Measurements from ENCODE around the gene DAGLA.

Gene DAGLA

GRCh38 chr11:61728066-61728939 is 48.1 kb downstream of the DAGLA start:
- DNase-seq: no peak

DNA sequence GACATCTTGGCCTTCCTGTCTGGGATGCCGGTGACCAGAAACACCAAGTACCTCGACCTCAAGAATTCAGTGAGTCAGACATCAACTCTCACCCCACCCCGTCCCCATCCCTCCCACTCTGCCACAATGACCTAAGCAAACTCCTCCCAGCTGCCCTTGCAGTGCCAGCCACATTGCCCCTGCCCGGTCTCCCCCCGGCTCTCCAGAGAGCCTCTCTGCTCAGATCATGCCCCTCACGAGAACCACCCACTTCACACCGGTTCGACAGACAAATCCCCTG is 48.7 kb downstream of the DAGLA start:
- no peak for DNase-seq

DNA sequence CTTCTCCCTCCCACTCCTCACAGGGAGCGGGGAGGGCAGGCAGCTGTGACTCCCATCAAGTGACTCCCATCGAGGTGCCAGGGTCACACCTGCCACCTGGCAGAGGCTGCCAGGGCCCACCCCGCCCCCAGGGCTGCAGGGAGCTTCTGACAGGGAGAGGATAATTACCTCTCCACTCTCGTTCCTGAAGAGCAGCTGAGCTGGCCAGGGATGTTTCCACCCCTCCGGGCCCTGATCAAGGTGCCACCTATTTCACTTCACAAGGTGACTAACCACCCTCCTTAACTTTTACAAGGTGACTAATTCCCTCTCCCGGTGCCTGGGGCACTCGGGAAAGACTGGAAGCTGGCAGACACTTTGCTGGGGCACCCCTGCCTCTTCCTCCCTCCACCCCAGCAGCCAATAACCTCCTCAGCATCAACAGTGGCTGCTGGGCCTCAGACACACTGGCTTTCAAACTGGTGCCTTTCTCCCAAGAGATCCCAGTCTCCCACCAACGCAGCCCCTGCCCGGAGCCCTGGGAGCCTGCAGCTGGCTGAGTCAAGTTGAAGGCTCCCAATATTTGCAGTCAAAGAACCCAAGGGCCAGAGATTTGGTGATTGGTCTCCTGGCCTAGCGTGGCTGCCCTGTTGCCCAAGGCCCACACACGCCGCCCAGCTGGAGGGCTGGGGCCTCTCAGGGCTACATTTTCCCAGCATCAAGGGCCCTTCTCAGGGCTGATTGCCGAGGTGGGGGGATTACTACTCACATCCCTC is 50.2 kb downstream of the DAGLA start:
- no peak for DNase-seq

- no peak for DNase-seq
Measured at GRCh38 chr11:61731211-61731951, 51.2 kb downstream of the DAGLA start.

DNA sequence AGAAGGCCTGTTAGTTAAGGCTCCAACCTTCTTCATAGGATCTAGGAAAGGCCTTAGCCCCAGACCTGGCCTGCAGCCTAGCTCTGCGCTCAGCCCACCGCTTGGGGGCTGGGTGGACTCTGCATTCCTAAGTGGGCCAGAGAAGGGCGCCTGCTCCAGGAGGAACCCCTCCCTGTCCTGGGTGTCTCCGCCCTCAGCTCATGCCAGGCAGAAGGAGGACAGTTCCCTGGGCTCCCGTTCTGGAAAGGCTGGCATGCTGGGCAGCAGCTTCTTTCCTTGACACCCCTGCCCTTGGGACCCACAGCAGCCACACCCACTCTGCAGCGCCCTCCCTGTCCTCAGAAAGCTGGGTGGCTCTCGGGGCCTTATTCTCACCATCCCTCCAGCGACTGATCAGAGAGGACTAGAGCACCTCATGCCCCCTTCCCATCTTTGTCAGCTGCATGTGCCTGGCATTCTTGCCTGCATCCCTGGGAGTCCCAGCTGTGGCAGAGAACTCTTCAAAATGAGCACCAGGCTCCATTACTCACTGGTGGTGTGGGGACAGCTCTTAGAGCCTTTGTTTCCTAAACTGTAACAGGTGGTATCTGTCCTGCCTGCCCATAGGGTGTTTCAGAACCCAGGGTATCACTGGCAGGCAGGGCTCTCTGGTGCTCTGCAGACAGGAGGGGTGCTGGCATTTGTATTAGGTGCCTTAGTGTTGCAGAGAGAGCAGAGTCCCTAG is 51.9 kb downstream of the DAGLA start:
- no peak for DNase-seq

GRCh38 chr11:61732705-61733104 is 52.5 kb downstream of the DAGLA start:
- DNase-seq: no peak

- DNase-seq: no peak
Measured at GRCh38 chr11:61733120-61733978, 53.2 kb downstream of the DAGLA start.

GRCh38 chr11:61734767-61735166 is 54.6 kb downstream of the DAGLA start:
- no peak for DNase-seq

- DNase-seq: no peak
Measured at GRCh38 chr11:61735391-61735790, 55.2 kb downstream of the DAGLA start.

- no peak for DNase-seq
Measured at GRCh38 chr11:61736310-61736709, 56.1 kb downstream of the DAGLA start.

- DNase-seq: no peak
Measured at GRCh38 chr11:61737131-61737530, 56.9 kb downstream of the DAGLA start.

GRCh38 chr11:61737636-61738386 is 57.6 kb downstream of the DAGLA start:
- no peak for DNase-seq

DNA sequence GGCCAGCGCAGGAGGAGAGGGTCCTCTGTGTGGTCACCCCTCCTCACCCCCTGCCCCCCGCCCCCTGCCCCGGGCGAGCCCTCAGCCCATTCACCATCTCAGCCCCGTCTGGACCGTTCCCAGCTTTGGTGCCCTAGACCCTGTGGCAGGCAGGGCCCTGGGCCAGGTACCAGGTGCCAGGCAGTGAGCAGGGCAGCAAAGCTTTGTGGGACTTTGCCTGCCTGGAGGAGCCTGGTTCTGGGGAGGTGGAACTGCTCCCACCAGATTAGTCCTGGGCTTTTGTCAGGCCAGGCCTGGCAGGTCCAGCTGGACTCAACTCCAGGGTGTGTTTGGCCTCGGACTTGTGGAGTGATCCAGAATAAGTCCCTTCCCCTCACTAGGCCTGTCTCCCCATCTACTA is 58.6 kb downstream of the DAGLA start:
- no peak for DNase-seq

- DNase-seq: no peak
Measured at GRCh38 chr11:61739413-61739812, 59.2 kb downstream of the DAGLA start.

GRCh38 chr11:61739966-61740365 is 59.8 kb downstream of the DAGLA start:
- no peak for DNase-seq

- DNase-seq: no peak
Measured at GRCh38 chr11:61742391-61742790, 62.2 kb downstream of the DAGLA start.

GRCh38 chr11:61743486-61744095 is 63.4 kb downstream of the DAGLA start:
- DNase-seq: no peak

GRCh38 chr11:61744181-61744580 is 64.0 kb downstream of the DAGLA start:
- DNase-seq: no peak

GRCh38 chr11:61744609-61745156 is 64.5 kb downstream of the DAGLA start:
- DNase-seq: no peak

All from right kidney (tissue), 1 donor.